HG03103 (cell line): Measurements from ENCODE around the gene CHRNB1.
"Not testable (repeated sequence)": the region's sequence is repeated elsewhere in the genome, so short reads cannot be mapped to it uniquely, and the experiment has no call there.

ENCODE experiments used
- ATAC-seq: cut with Tn5 transposase; IDR thresholded peaks from one replicate; pipeline ENCODE4 v1.9.1; 2021; ENCODE audit warnings: low read depth; ENCODE audit not compliant: unreplicated experiment

Gene CHRNB1

GRCh38 chr17:7466318-7466638, 21.4 kb downstream of the CHRNB1 start:
- no peak for ATAC-seq

- ATAC-seq = no peak
These were observed 21.9 kb downstream of the CHRNB1 start for GRCh38 chr17:7466639-7467341.

DNA sequence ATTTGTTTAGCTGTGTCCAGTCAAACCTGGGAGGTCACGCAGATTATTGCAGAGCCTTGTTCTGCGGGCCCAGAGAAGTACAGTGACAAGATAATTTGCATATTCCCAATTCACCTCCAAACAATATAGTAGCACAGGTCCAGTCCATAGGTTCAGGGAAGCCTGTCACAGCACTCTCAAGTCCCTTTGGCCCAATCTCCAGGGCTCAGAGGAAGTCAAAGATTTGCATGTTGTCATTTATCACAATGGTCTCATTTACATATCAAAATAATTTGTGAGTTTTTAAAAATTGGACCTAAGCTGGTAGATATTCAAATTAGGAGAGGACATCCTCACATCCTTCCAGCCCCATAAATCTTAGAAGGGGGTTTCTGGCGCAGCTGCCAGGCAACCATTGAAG, 22.6 kb downstream of the CHRNB1 start:
- ATAC-seq = no peak

DNA sequence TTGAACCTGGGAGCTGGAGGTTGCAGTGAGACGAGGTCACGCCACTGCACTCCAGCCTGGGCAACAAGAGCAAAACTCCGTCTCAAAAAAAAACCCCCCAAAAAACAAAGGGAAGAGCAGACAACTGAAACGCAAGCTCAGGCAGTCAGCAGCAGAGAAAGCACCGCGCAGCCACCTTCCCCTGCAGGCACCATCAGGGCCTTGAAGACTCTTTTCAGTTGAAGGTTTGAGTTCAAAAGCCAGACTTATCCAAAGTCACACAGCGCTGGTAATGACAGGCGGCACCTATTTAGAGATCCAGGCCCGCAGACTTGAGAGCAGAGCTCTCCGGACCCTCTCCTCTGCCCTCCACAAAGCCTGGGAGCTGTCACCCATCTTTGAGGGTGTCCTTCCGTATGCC, 23.4 kb downstream of the CHRNB1 start:
- ATAC-seq = no peak

GRCh38 chr17:7468804-7469389, 24.0 kb downstream of the CHRNB1 start:
- no peak for ATAC-seq

DNA sequence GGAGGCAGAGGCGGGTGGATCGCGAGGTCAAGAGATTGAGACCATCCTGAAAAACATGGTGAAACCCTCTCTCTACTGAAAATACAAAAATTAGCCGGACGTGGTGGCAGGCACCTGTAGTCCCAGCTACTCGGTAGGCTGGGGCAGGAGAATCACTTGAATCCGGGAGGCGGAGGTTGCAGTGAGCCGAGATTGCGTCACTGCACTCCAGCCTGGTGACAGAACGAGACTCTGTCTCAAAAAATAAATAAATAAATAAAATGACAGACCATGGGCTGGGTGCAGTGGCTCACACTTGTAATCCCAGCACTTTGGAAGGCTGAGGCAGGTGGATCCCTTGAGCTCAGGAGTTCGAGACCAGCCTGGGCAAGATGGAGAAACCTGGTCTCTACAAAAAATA, 25.0 kb downstream of the CHRNB1 start:
- not testable (repeated sequence) for ATAC-seq

GRCh38 chr17:7470457-7470973, 25.7 kb downstream of the CHRNB1 start:
- not testable (repeated sequence) for ATAC-seq

DNA sequence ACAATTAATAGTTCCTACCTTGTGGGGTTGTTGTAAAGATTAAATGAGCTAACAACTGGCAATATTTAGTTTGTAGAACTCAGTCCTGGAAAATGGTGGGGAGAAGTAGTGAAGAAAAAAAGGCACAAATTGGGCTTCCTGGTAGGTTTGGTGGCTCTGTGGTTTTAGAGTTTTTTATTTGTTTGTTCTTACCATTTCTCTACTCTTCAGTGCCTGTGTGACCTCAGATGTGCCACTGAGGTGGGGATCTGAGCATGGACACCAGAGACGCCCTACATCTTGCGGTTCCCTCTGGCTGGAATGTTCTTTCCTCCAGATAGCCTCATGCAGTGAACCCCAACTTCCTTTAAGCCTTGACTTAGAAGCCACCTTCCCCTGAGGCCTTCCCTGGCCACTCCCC, 26.9 kb downstream of the CHRNB1 start:
- no peak for ATAC-seq

GRCh38 chr17:7474767-7475166, 29.9 kb downstream of the CHRNB1 start:
- not testable (repeated sequence) for ATAC-seq

DNA sequence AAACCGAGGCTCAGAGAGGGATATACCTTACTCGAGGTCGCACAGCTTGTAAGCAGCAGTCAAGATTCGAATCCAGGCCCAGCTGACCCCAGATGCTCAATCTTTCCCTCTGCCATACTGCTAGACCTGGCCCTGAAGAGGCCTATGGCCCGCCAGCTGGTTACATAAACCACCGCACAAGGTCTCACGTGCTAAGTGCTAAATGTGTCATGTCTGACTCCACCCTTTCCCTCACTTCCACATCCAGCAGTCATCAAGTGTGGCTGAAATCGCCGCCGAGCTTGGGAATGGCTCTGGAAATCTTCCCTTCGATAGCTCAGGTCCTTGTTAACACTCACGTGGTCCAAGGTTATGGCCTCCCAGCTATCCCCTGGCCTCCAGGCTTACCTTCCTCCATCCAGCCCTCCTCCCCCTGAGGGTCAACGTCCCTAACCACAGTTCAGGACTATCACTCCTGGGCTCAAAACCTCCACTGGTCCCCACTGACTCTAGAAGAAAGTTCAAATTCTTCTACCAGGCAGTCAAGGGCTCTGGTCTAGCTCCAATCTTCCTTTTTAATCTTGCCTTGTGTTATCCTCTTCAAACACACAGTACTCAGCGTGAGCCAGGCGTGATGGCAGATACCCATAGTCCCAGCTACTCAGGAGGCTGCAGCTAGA, 31.0 kb downstream of the CHRNB1 start:
- ATAC-seq = no peak

GRCh38 chr17:7476494-7476893, 31.6 kb downstream of the CHRNB1 start:
- no peak for ATAC-seq

DNA sequence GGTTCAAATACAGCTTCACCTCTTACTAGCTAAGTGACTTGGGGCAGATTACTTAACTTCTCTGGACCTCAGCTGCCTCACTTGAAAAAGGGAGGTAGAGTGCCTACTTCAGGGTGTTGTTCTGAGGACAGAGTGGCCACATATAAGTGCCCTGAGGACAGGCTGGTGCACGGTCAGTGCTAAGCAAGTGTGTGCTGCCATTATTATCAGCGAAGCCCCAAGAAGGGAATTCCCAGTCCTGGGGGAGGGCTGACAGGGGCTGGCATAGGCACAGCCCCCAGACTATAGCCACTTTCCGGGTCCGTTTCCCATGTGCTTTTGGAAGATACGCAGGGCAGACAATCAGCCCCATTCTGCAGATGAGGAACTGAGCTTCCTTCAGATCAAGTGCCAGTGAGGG, 32.1 kb downstream of the CHRNB1 start:
- ATAC-seq = no peak

DNA sequence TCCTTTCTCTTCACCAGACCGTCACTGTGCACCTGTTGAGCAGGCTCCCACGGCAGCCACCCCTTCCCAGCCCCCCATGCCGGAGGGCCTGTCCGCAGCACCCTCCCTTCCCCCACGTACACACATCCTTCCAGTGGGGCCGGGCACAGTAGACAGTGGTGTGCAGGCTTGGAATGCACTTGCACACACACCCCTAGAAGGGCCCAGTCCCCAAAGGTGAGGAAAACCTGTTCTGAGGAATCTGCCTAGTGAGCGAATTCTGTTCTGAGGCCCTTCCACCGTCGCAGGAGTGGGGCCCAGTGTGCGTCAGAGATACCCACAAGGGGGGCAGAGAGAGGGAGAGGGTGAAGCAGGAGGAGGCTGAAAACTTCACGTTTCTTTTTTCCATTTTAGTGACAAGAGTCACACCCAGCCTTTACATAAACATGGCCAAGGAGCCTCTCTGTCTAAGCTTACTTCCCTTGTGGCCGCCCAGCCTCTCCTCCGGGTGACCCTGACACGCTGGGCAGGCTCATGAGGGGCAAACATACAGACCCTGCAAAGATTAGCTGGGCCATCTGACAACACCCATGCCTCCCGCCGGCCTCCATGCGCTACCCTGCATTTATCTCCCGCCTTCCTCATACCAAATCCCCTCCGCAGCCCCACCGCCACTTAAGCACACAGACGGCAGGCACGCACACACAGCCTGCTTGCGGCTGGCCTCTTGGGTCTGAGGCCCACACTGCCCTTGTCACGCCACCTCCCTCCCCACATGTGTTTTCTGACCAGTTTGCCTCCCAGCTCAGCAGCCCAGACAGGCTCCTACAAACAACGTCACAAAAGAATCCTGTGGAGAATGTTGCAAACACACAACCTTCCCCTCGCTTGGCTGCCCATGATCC, 32.8 kb downstream of the CHRNB1 start:
- ATAC-seq = no peak

GRCh38 chr17:7478276-7479212, 33.7 kb downstream of the CHRNB1 start:
- ATAC-seq = no peak

- no peak for ATAC-seq
These were observed 34.6 kb downstream of the CHRNB1 start, which contains the start of gene ZBTB4 for GRCh38 chr17:7479213-7480088. ZBTB4 (minus strand) TSS chr17:7479631; CDS start chr17:7466801, 12,830 bp downstream.

DNA sequence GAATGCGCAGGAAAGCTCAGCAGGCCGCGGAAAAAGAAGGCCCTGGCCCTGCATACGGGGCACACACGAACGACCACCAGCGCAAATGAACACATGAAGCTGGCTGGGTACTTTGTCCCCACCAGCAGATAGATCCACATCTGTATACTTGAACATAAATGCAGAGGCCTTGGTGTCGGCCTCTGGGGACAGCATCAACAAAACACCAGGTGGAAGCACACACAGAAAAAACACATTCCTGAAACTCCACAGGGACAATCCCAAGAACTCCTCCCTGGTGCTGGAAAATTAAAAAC, 35.2 kb downstream of the CHRNB1 start:
- no peak for ATAC-seq

DNA sequence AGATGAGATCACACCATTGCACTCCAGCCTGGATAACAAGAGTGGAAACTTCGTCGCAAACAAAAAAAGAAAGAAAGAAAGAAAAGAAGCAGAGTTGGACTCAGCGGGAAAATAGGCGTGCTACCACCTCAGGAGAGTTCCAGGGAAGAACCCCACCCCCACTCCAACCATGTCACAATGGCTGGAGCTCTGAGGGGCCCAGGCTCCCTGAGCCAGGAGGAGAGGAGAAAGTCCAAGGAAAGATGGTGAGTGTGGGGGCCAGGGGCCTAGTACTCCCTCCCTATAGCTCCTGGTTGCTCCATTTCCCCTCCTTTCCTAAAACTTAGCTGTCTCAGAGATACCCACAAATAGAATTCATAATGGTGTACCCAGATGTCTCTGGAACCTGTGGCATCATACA, 36.4 kb downstream of the CHRNB1 start, which contains the start of gene SLC35G6:
SLC35G6 (plus strand) TSS at position 172 of the 400 bp plus-strand sequence; CDS start at position 243, 71 bp downstream.
- not testable (repeated sequence) for ATAC-seq

DNA sequence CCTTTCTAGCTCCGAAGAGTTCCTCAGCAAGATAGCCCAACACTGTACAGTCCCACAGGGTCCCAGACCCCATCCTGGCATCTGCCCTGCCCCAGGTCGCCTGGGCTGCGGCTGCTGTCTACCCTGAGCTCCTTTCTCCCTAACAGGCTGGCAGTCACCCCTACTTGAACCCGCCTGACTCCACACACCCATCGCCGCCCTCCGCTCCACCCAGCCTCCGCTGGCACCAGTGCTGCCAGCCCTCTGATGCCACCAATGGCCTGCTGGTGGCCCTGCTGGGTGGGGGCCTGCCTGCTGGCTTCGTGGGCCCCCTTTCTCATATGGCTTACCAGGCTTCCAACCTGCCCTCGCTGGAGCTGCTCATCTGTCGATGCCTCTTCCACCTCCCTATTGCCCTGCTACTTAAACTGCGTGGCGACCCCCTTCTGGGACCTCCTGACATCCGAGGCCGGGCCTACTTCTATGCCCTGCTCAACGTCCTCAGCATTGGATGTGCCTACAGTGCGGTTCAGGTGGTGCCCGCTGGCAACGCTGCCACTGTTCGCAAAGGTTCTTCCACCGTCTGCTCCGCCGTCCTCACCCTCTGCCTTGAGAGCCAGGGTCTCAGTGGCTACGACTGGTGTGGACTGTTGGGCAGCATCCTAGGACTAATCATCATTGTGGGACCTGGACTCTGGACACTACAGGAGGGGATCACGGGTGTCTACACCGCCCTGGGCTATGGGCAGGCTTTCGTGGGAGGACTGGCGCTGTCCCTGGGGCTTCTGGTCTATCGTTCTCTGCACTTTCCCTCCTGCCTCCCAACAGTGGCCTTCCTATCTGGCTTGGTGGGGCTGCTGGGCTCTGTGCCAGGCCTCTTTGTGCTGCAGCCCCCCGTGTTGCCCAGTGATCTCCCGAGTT, 37.2 kb downstream of the CHRNB1 start:
- not testable (repeated sequence) for ATAC-seq
